ENCODE results near the gene NAV2.

GRCh38 chr11:20103281-20103680 is 390.6 kb downstream of the NAV2 start:
- TF ChIP-seq CTCF (conservative IDR thresholded peaks at IDR 0.05; ENCODE audit: low read depth in 2 of 2), result no peak
- no peak for TF ChIP-seq ZNF331 (CRISPR knock-in tag; IDR thresholded peaks at IDR 0.05; ENCODE audit: low read depth)
- no peak for TF ChIP-seq POLR2AphosphoS5 (IDR thresholded peaks at IDR 0.05; ENCODE audit: low read depth)
- no peak for TF ChIP-seq REST (IDR thresholded peaks at IDR 0.05; ENCODE audit: unreplicated experiment)
- no peak for TF ChIP-seq EZH2 (IDR thresholded peaks at IDR 0.05; ENCODE audit: low read depth, unreplicated experiment)
- no peak for TF ChIP-seq EZH2phosphoT487 (IDR thresholded peaks at IDR 0.05; ENCODE audit: unreplicated experiment)
- TF ChIP-seq ETS1 (IDR thresholded peaks at IDR 0.05), result no peak
- TF ChIP-seq JUNB (IDR thresholded peaks at IDR 0.05; ENCODE audit: unreplicated experiment), result no peak
- TF ChIP-seq NANOG (IDR thresholded peaks at IDR 0.05; ENCODE audit: borderline replicate concordance), result no peak
- TF ChIP-seq STAT1 (IDR thresholded peaks at IDR 0.05; ENCODE audit: unreplicated experiment), result no peak
- TF ChIP-seq ZNF114 (CRISPR knock-in tag; IDR thresholded peaks at IDR 0.05), result no peak
- no peak for TF ChIP-seq CREB1 (CRISPR knock-in tag; IDR thresholded peaks at IDR 0.05; ENCODE audit: low read depth)
- TF ChIP-seq ZNF462 (CRISPR knock-in tag; IDR thresholded peaks at IDR 0.05), result no peak

All from GM23338 (cell line).